Astrocyte (in vitro differentiated cells and primary cell): ENCODE data around the gene AQP12A. TPM values are rescaled to one million over a fixed set of nuclear protein-coding genes. Genes with fewer than 3 reads are reported as not detected.
"Not testable (repeated sequence)": the region's sequence is repeated elsewhere in the genome, so short reads cannot be mapped to it uniquely, and the experiment has no call there.

Source experiments
- DNase-seq: peaks from one replicate; pipeline ENCODE4 v3.0.0-alpha.2; 2010; ENCODE audit warnings: low read depth
- FAIRE-seq: peaks from 2 replicates; lab custom pipeline; 2011; peaks lifted over from hg19 to GRCh38; lab: Jason Lieb, UNC
- H2AFZ ChIP-seq: 2 replicates; pipeline ENCODE4 v1.6.0; 2012; ENCODE audit warnings: low read depth, low read length, inconsistent platforms
- H3K27ac ChIP-seq: 2 replicates; pipeline ENCODE4 v1.5.1; 2011; ENCODE audit warnings: low read depth, low read length, inconsistent platforms
- H3K27me3 ChIP-seq: 2 replicates; pipeline ENCODE4 v1.6.0; 2011; ENCODE audit warnings: low read length, inconsistent platforms; ENCODE audit not compliant: insufficient read depth
- H3K36me3 ChIP-seq: 2 replicates; pipeline ENCODE4 v1.5.1; 2011; ENCODE audit warnings: low read length, inconsistent platforms; ENCODE audit not compliant: insufficient read depth
- H3K4me1 ChIP-seq: 2 replicates; pipeline ENCODE4 v1.5.1; 2011; ENCODE audit warnings: low read length, inconsistent platforms; ENCODE audit not compliant: insufficient read depth
- H3K4me2 ChIP-seq: 2 replicates; pipeline ENCODE4 v1.6.0; 2012; ENCODE audit warnings: low read length, inconsistent platforms
- H3K4me3 ChIP-seq: 2 replicates; pipeline ENCODE4 v1.5.1; 2011; ENCODE audit warnings: low read depth, mild to moderate bottlenecking, low read length, inconsistent platforms; ENCODE audit not compliant: insufficient read depth
- H3K79me2 ChIP-seq: 2 replicates; pipeline ENCODE4 v1.6.0; 2012; ENCODE audit warnings: mild to moderate bottlenecking, low read length, inconsistent platforms; ENCODE audit not compliant: insufficient read depth
- H3K9ac ChIP-seq: 2 replicates; pipeline ENCODE4 v1.6.0; 2012; ENCODE audit warnings: mild to moderate bottlenecking, low read length, inconsistent platforms
- H3K9me3 ChIP-seq: 2 replicates; pipeline ENCODE4 v1.5.1; 2012; ENCODE audit warnings: low read depth, mild to moderate bottlenecking, low read length, inconsistent platforms; ENCODE audit not compliant: insufficient read depth
- H4K20me1 ChIP-seq: 2 replicates; pipeline ENCODE4 v1.6.0; 2012; ENCODE audit warnings: low read length, inconsistent platforms; ENCODE audit not compliant: insufficient read depth
- H3K27ac Mint-ChIP-seq: one replicate; pipeline ENCODE4 v1.8.0; 2021; ENCODE audit warnings: mild to moderate bottlenecking, mixed read lengths; ENCODE audit not compliant: unreplicated experiment
- H3K27me3 Mint-ChIP-seq: one replicate; pipeline ENCODE4 v1.8.0; 2021; ENCODE audit warnings: low read depth, mixed read lengths; ENCODE audit not compliant: unreplicated experiment
- H3K36me3 Mint-ChIP-seq: one replicate; pipeline ENCODE4 v1.8.0; 2021; ENCODE audit warnings: low read depth, mixed read lengths; ENCODE audit not compliant: unreplicated experiment
- H3K4me1 Mint-ChIP-seq: one replicate; pipeline ENCODE4 v1.8.0; 2021; ENCODE audit warnings: low read depth, mixed read lengths; ENCODE audit not compliant: unreplicated experiment
- H3K4me3 Mint-ChIP-seq: one replicate; pipeline ENCODE4 v1.8.0; 2021; ENCODE audit warnings: mild to moderate bottlenecking, moderate library complexity, mixed read lengths; ENCODE audit not compliant: unreplicated experiment
- H3K9me3 Mint-ChIP-seq: one replicate; pipeline ENCODE4 v1.8.0; 2021; ENCODE audit warnings: mild to moderate bottlenecking, mixed read lengths; ENCODE audit not compliant: unreplicated experiment
- CTCF ChIP-seq: IDR thresholded peaks from 2 replicates; pipeline ENCODE4 v1.5.1; 2011; ENCODE audit warnings: low read depth, mild to moderate bottlenecking, inconsistent platforms, low read length, moderate library complexity; ENCODE audit not compliant: insufficient read depth
- EZH2 ChIP-seq: IDR thresholded peaks from 2 replicates; pipeline ENCODE4 v1.6.1; 2012; ENCODE audit warnings: mild to moderate bottlenecking, low read length, inconsistent platforms; ENCODE audit not compliant: insufficient read depth
- total RNA-seq: library from RNA; stranded (reverse); gene quantifications from 2 replicates; pipeline ENCODE4 v1.2.1, GENCODE V29; 2021

AQP12A gene
- total RNA-seq, 1 donor from 2014 or later, result not detected

DNA sequence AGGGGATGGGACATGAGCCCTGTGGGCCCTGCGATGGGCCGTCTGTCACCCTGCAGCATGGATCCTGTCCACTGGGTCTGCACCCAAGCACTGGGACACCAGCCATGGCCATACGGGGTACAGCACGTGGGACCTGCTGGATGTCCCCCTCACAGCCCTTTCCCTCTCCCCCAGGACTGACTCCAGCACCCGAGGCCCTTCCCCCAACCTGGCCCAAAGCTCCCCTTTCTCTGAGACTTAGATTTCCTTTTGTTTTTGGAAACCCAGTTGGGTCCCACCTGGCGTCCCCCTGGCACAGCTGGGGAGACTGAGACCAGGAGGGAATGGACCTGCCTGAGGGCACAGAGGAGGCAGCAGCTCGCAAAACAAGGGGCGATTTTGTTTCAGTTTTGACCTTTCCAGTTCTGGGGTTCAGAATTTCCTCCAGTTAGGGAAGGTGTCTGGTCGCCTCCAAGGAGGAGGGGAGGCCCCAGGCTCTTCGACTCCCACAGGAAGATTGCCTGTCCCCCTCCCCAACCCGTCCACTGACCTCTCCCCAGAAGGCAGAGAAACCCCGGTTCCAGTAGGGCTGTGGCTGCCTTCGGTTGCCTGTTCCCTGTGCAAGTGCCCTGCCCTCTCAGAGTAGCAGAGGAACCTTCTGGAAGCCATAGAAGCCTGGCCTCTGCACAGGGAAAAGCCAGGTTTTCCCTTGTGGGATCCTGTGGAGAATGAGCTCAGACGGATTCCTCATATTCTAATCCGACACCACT lies 7.5 kb upstream of the AQP12A start:
- peaks cover 26% of the 10 kb centered on the region for H3K27me3 Mint-ChIP-seq
- H3K4me1 ChIP-seq, result not testable (repeated sequence)

DNA sequence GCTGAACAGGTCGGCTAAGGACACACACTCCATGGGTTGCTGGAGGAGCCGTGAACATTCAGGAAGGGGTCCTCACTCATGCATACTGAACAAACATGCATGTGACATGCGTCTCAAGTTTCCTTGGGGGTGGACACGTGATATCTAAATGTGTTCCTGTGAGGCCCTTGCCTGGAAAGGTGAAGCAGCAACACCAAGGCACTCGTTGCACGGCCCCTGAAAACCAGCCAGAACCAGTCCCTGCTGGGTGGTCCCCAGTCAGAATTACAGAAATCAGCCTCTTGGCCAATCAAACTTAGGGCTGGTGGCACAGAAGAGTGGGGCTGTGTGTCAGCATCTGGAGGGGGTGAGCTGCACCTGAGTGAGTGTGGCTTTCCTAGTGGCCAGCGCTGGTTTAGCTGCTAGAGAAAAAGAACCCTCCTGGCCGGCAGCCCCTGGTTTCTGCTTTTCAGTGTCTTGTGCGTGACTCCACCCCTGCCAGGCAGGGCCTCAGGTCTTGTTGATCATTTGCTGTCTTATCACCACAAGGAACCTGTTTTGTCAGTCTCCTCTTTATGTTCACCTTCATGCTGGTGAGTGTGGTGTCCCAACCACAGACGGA lies 5.8 kb upstream of the AQP12A start:
- Histone ChIP-seq H3K27ac (no peak overlapping the region), H3K27me3 (peaks cover 7% of the 10 kb centered on the region), H3K9ac (no peak overlapping the region), H3K79me2 (no peaks in the 10 kb centered on the region), H3K4me2 (no peak overlapping the region), H3K4me1 (no peaks in the 10 kb centered on the region), H3K4me3 (no peak overlapping the region), H3K36me3 (no peaks in the 10 kb centered on the region), H3K9me3 (no peaks in the 10 kb centered on the region), H2AFZ (no peak overlapping the region), H4K20me1 (no peaks in the 10 kb centered on the region)
- DNase-seq (no peak), FAIRE-seq (no peak)
- no peaks in the 10 kb centered on the region for H3K4me1 Mint-ChIP-seq
- no peak overlapping the region for H3K4me3 Mint-ChIP-seq
- no peak for TF ChIP-seq EZH2
- no peak for TF ChIP-seq CTCF
- no peak overlapping the region for H3K27ac Mint-ChIP-seq
- H3K9me3 Mint-ChIP-seq, result no peaks in the 10 kb centered on the region
- H3K36me3 Mint-ChIP-seq, result no peaks in the 10 kb centered on the region
- H3K27me3 Mint-ChIP-seq, result peaks cover 26% of the 10 kb centered on the region

More for the DNA sequence above, 7.5 kb upstream of the AQP12A start:
- H3K9me3 Mint-ChIP-seq, H3K4me2 ChIP-seq, DNase-seq, H3K9ac ChIP-seq, H2AFZ ChIP-seq, H3K27ac ChIP-seq, H3K36me3 ChIP-seq, H3K27me3 ChIP-seq, H3K9me3 ChIP-seq, H3K79me2 ChIP-seq, H3K36me3 Mint-ChIP-seq, H3K27ac Mint-ChIP-seq, H3K4me3 ChIP-seq, H3K4me1 Mint-ChIP-seq, FAIRE-seq, H3K4me3 Mint-ChIP-seq, H4K20me1 ChIP-seq: not testable (repeated sequence)

- Mint-ChIP-seq H3K9me3 (no peaks in the 10 kb centered on the region), H3K27ac (no peak overlapping the region)
- no peak for FAIRE-seq
Observed at GRCh38 chr2:240686460-240686859, 5.2 kb upstream of the AQP12A start.

More at GRCh38 chr2:240686460-240686859, 5.2 kb upstream of the AQP12A start:
- H3K4me3 Mint-ChIP-seq, result no peak overlapping the region
- Histone ChIP-seq H4K20me1 (no peaks in the 10 kb centered on the region), H3K36me3 (no peaks in the 10 kb centered on the region), H3K79me2 (no peaks in the 10 kb centered on the region), H3K4me1 (no peaks in the 10 kb centered on the region), H3K27me3 (peaks cover 7% of the 10 kb centered on the region), H3K4me3 (no peak overlapping the region), H3K27ac (no peak overlapping the region), H3K9ac (no peak overlapping the region), H3K4me2 (no peak overlapping the region), H2AFZ (no peak overlapping the region), H3K9me3 (no peaks in the 10 kb centered on the region)
- TF ChIP-seq EZH2, result no peak
- TF ChIP-seq CTCF, result no peak
- H3K4me1 Mint-ChIP-seq, result no peaks in the 10 kb centered on the region
- no peaks in the 10 kb centered on the region for H3K36me3 Mint-ChIP-seq
- peaks cover 26% of the 10 kb centered on the region for H3K27me3 Mint-ChIP-seq
- no peak for DNase-seq
